ENCODE results near the gene ZC3H18.

DNA sequence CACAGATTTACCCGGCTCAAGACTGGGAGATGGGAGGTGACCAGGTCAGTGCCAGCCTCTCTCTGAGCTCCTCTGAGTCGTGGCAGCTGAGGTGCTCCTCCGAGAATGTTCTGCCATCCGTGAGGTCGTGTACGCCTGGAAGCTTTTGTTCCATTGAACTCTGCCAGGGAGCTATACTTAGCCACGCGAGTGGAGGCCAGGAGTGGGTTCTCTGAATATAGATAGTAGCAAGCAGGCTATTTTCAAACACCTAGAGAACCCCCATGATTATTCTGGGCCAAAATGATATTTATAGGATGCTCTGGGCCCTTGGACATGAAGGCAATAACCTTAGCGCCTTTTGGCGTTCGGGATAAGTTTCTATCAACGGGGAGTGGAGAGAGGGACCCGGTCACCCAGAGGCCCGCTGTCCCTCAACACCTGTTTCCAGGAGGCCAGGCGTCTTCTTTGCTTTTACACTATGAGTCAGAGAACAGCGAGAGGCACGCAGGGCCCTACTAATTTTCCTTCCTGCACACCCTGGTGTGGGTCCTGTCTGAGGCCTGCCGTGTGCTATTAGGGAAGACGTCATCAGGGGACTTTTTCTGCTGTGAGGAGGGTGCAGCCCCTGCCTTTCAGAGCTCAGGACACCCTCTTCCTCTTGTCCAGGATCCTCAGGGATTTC, 103.6 kb downstream of the ZC3H18 start:
- TF ChIP-seq CTCF (conservative IDR thresholded peaks at IDR 0.05; ENCODE audit: low read depth in 2 of 2): no peak
- no peak for TF ChIP-seq CREB1 (CRISPR knock-in tag; IDR thresholded peaks at IDR 0.05; ENCODE audit: low read depth)
- no peak for TF ChIP-seq ZNF331 (CRISPR knock-in tag; IDR thresholded peaks at IDR 0.05; ENCODE audit: low read depth)
- no peak for TF ChIP-seq JUNB (IDR thresholded peaks at IDR 0.05; ENCODE audit: unreplicated experiment)
- no peak for TF ChIP-seq STAT1 (IDR thresholded peaks at IDR 0.05; ENCODE audit: unreplicated experiment)
- no peak for TF ChIP-seq REST (IDR thresholded peaks at IDR 0.05; ENCODE audit: unreplicated experiment)
- TF ChIP-seq POLR2AphosphoS5 (IDR thresholded peaks at IDR 0.05; ENCODE audit: low read depth): no peak
- TF ChIP-seq EZH2 (IDR thresholded peaks at IDR 0.05; ENCODE audit: low read depth, unreplicated experiment): no peak
- no peak for TF ChIP-seq EZH2phosphoT487 (IDR thresholded peaks at IDR 0.05; ENCODE audit: unreplicated experiment)
- TF ChIP-seq, protein P1, sequence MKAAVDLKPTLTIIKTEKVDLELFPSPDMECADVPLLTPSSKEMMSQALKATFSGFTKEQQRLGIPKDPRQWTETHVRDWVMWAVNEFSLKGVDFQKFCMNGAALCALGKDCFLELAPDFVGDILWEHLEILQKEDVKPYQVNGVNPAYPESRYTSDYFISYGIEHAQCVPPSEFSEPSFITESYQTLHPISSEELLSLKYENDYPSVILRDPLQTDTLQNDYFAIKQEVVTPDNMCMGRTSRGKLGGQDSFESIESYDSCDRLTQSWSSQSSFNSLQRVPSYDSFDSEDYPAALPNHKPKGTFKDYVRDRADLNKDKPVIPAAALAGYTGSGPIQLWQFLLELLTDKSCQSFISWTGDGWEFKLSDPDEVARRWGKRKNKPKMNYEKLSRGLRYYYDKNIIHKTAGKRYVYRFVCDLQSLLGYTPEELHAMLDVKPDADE (IDR thresholded peaks at IDR 0.05): no peak
- TF ChIP-seq ZNF114 (CRISPR knock-in tag; IDR thresholded peaks at IDR 0.05): no peak
